Dendritic cell treated with granulocyte-macrophage colony-stimulating factor and Interleukin-4, amounts not matched to agents 40 ng/mL and 50 ng/mL, for 4 days (primary cell): ENCODE data around the gene GNA14.

ENCODE experiments used
- H3K27ac Mint-ChIP-seq: one replicate; pipeline ENCODE4 v1.8.0; 2022; ENCODE audit warnings: mild to moderate bottlenecking, mixed read lengths
- H3K27me3 Mint-ChIP-seq: one replicate; pipeline ENCODE4 v1.8.0; 2022; ENCODE audit warnings: mild to moderate bottlenecking, mixed read lengths
- H3K36me3 Mint-ChIP-seq: one replicate; pipeline ENCODE4 v1.8.0; 2022; ENCODE audit warnings: low read depth, mixed read lengths
- H3K4me1 Mint-ChIP-seq: one replicate; pipeline ENCODE4 v1.8.0; 2022; ENCODE audit warnings: low read depth, mixed read lengths
- H3K4me3 Mint-ChIP-seq: one replicate; pipeline ENCODE4 v1.8.0; 2022; ENCODE audit warnings: mild to moderate bottlenecking, moderate library complexity, mixed read lengths
- H3K9me3 Mint-ChIP-seq: one replicate; pipeline ENCODE4 v1.8.0; 2022; ENCODE audit warnings: mixed read lengths
- intact Hi-C: fragments of 100-400 bp; cut with micrococcal nuclease; formaldehyde crosslinking; loops from one replicate; pipeline ENCODE4 v1.15.0; 2022

GNA14 gene

GRCh38 chr9:77554586-77555105 is 93.5 kb downstream of the GNA14 start:
- H3K36me3 Mint-ChIP-seq: no peaks in the 10 kb centered on the region
- H3K4me1 Mint-ChIP-seq: peaks cover 17% of the 10 kb centered on the region
- intact Hi-C loops: no loop called here
- H3K27me3 Mint-ChIP-seq: no peaks in the 10 kb centered on the region
- no peaks in the 10 kb centered on the region for H3K9me3 Mint-ChIP-seq
- H3K27ac Mint-ChIP-seq: no peak overlapping the region
- H3K4me3 Mint-ChIP-seq: no peak overlapping the region

GRCh38 chr9:77547106-77547730 is 100.9 kb downstream of the GNA14 start:
- Mint-ChIP-seq H3K4me1 (no peaks in the 10 kb centered on the region), H3K36me3 (no peaks in the 10 kb centered on the region), H3K4me3 (no peak overlapping the region), H3K27ac (no peak overlapping the region), H3K9me3 (peaks cover 26% of the 10 kb centered on the region), H3K27me3 (no peaks in the 10 kb centered on the region)
- intact Hi-C loops: no loop called here

- Mint-ChIP-seq H3K4me1 (no peaks in the 10 kb centered on the region), H3K4me3 (no peak overlapping the region), H3K27me3 (no peaks in the 10 kb centered on the region), H3K27ac (no peak overlapping the region), H3K9me3 (peaks cover 34% of the 10 kb centered on the region), H3K36me3 (no peaks in the 10 kb centered on the region)
- intact Hi-C loops: no loop called here
These were observed 101.7 kb downstream of the GNA14 start for GRCh38 chr9:77546376-77546950.

GRCh38 chr9:77544546-77544945 is 103.6 kb downstream of the GNA14 start:
- no peaks in the 10 kb centered on the region for H3K36me3 Mint-ChIP-seq
- H3K27me3 Mint-ChIP-seq: no peaks in the 10 kb centered on the region
- no peak overlapping the region for H3K4me3 Mint-ChIP-seq
- no peaks in the 10 kb centered on the region for H3K4me1 Mint-ChIP-seq
- no peak overlapping the region for H3K27ac Mint-ChIP-seq
- H3K9me3 Mint-ChIP-seq: peaks cover 53% of the 10 kb centered on the region
- intact Hi-C loops: no loop called here

- Mint-ChIP-seq H3K4me1 (no peaks in the 10 kb centered on the region), H3K36me3 (no peaks in the 10 kb centered on the region), H3K27me3 (no peaks in the 10 kb centered on the region), H3K4me3 (no peak overlapping the region), H3K27ac (no peak overlapping the region), H3K9me3 (peaks cover 60% of the 10 kb centered on the region)
- intact Hi-C loops: no loop called here
These were observed 104.8 kb downstream of the GNA14 start for GRCh38 chr9:77543131-77543822.

GRCh38 chr9:77541600-77541999 is 106.5 kb downstream of the GNA14 start:
- intact Hi-C loops: no loop called here
- no peak overlapping the region for H3K27ac Mint-ChIP-seq

GRCh38 chr9:77541055-77541454 is 107.1 kb downstream of the GNA14 start:
- Mint-ChIP-seq H3K27ac (no peak overlapping the region), H3K4me3 (no peak overlapping the region)

More at GRCh38 chr9:77541600-77541999, 106.5 kb downstream of the GNA14 start:
- no peaks in the 10 kb centered on the region for H3K27me3 Mint-ChIP-seq
- peaks cover 60% of the 10 kb centered on the region for H3K9me3 Mint-ChIP-seq
- no peaks in the 10 kb centered on the region for H3K4me1 Mint-ChIP-seq
- H3K36me3 Mint-ChIP-seq: no peaks in the 10 kb centered on the region
- H3K4me3 Mint-ChIP-seq: no peak overlapping the region

GRCh38 chr9:77534376-77535057 is 113.6 kb downstream of the GNA14 start:
- intact Hi-C loops: no loop called here
- Mint-ChIP-seq H3K27ac (no peak overlapping the region), H3K36me3 (no peaks in the 10 kb centered on the region), H3K9me3 (peaks cover 6% of the 10 kb centered on the region), H3K4me1 (no peaks in the 10 kb centered on the region), H3K4me3 (no peak overlapping the region), H3K27me3 (no peaks in the 10 kb centered on the region)

More at GRCh38 chr9:77541055-77541454, 107.1 kb downstream of the GNA14 start:
- intact Hi-C loops: no loop called here
- Mint-ChIP-seq H3K36me3 (no peaks in the 10 kb centered on the region), H3K27me3 (no peaks in the 10 kb centered on the region), H3K4me1 (no peaks in the 10 kb centered on the region), H3K9me3 (peaks cover 55% of the 10 kb centered on the region)

- Mint-ChIP-seq H3K27ac (no peak overlapping the region), H3K27me3 (no peaks in the 10 kb centered on the region), H3K9me3 (no peaks in the 10 kb centered on the region), H3K4me1 (no peaks in the 10 kb centered on the region), H3K36me3 (no peaks in the 10 kb centered on the region), H3K4me3 (no peak overlapping the region)
- intact Hi-C loops: no loop called here
These were observed 114.5 kb downstream of the GNA14 start for GRCh38 chr9:77533671-77534070.

- Mint-ChIP-seq H3K4me1 (no peaks in the 10 kb centered on the region), H3K36me3 (no peaks in the 10 kb centered on the region), H3K27ac (no peak overlapping the region), H3K4me3 (no peak overlapping the region), H3K27me3 (no peaks in the 10 kb centered on the region), H3K9me3 (no peaks in the 10 kb centered on the region)
- intact Hi-C loops: no loop called here
These were observed 115.5 kb downstream of the GNA14 start for GRCh38 chr9:77532607-77533006.

GRCh38 chr9:77531400-77531799 is 116.7 kb downstream of the GNA14 start:
- Mint-ChIP-seq H3K27me3 (no peaks in the 10 kb centered on the region), H3K4me1 (no peaks in the 10 kb centered on the region), H3K27ac (no peak overlapping the region), H3K9me3 (no peaks in the 10 kb centered on the region), H3K4me3 (no peak overlapping the region), H3K36me3 (no peaks in the 10 kb centered on the region)
- intact Hi-C loops: no loop called here

GRCh38 chr9:77523891-77524290 is 124.2 kb downstream of the GNA14 start:
- intact Hi-C loops: no loop called here
- H3K4me1 Mint-ChIP-seq: no peaks in the 10 kb centered on the region
- no peaks in the 10 kb centered on the region for H3K9me3 Mint-ChIP-seq
- H3K4me3 Mint-ChIP-seq: no peak overlapping the region
- H3K36me3 Mint-ChIP-seq: no peaks in the 10 kb centered on the region
- H3K27me3 Mint-ChIP-seq: no peaks in the 10 kb centered on the region
- no peak overlapping the region for H3K27ac Mint-ChIP-seq

- Mint-ChIP-seq H3K9me3 (no peaks in the 10 kb centered on the region), H3K4me3 (no peak overlapping the region), H3K27ac (no peak overlapping the region), H3K36me3 (no peaks in the 10 kb centered on the region), H3K27me3 (no peaks in the 10 kb centered on the region), H3K4me1 (no peaks in the 10 kb centered on the region)
- intact Hi-C loops: no loop called here
These were observed 127.0 kb downstream of the GNA14 start for GRCh38 chr9:77521091-77521490.

GRCh38 chr9:77518688-77519087 is 129.4 kb downstream of the GNA14 start:
- peaks cover 9% of the 10 kb centered on the region for H3K4me1 Mint-ChIP-seq
- no peak overlapping the region for H3K4me3 Mint-ChIP-seq
- no peak overlapping the region for H3K27ac Mint-ChIP-seq
- H3K9me3 Mint-ChIP-seq: no peaks in the 10 kb centered on the region
- intact Hi-C loops: no loop called here
- H3K36me3 Mint-ChIP-seq: no peaks in the 10 kb centered on the region
- H3K27me3 Mint-ChIP-seq: no peaks in the 10 kb centered on the region
